ENCODE data around the gene ARAP1.

DNA sequence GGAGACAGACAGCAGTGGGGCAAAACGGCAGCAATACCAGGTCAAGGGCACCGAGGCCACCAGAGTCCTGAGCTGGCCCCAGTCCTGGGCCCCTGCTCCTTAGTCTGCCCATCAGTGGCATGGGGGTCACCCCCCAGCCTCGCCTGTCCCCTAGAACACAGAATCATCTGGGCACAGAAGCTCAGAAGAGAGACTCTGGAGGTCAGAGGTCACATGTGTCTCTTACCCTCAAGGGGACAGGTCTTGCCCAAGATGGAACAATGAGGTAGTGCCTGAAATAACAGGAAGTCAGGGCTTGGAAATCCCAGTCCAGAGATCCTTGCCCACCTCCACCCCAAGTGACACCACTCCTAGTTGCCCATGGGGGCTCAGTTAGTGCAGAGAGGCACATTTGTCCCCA is 98.6 kb downstream of the ARAP1 start:
- TF ChIP-seq, protein P1, sequence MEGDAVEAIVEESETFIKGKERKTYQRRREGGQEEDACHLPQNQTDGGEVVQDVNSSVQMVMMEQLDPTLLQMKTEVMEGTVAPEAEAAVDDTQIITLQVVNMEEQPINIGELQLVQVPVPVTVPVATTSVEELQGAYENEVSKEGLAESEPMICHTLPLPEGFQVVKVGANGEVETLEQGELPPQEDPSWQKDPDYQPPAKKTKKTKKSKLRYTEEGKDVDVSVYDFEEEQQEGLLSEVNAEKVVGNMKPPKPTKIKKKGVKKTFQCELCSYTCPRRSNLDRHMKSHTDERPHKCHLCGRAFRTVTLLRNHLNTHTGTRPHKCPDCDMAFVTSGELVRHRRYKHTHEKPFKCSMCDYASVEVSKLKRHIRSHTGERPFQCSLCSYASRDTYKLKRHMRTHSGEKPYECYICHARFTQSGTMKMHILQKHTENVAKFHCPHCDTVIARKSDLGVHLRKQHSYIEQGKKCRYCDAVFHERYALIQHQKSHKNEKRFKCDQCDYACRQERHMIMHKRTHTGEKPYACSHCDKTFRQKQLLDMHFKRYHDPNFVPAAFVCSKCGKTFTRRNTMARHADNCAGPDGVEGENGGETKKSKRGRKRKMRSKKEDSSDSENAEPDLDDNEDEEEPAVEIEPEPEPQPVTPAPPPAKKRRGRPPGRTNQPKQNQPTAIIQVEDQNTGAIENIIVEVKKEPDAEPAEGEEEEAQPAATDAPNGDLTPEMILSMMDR (IDR thresholded peaks at IDR 0.05) = no peak
- no peak for TF ChIP-seq POLR2A (IDR thresholded peaks at IDR 0.05)
